Cardiac fibroblast (primary cell): ENCODE data around the gene IFNAR2.

Experiments
- DNase-seq, 2 donors: peaks; one replicate each; pipeline versions ENCODE4 v3.0.0 to v3.0.0-alpha.2; 2010; ENCODE audit warnings: low read depth in 2 of 2
- H3K4me3 ChIP-seq, 2 donors: replicated peaks in 1 of 2; 1 replicate in 1 of 2; 2 replicates in 1 of 2; pipeline ENCODE4 v1.5.1; 2011; ENCODE audit warnings: low read depth in 2 of 2, low read length in 2 of 2, mild to moderate bottlenecking in 2 of 2, moderate library complexity in 1 of 2
- CTCF ChIP-seq: IDR thresholded peaks from one replicate; pipeline ENCODE4 v1.5.1; 2011; ENCODE audit warnings: low read depth, mild to moderate bottlenecking, low read length, inconsistent platforms

IFNAR2 gene

GRCh38 chr21:33197496-33197895 lies 32.2 kb upstream of the IFNAR2 start:
- H3K4me3 ChIP-seq: no peak overlapping the region
- TF ChIP-seq CTCF: no peak
- DNase-seq: peak in 1 of 2 donors; percentile 62

GRCh38 chr21:33198346-33199099 lies 31.2 kb upstream of the IFNAR2 start:
- H3K4me3 ChIP-seq: no peak overlapping the region
- TF ChIP-seq CTCF: no peak
- peak; percentile 27 to 55 for DNase-seq

- TF ChIP-seq CTCF: no peak
- DNase-seq: no peak
- H3K4me3 ChIP-seq: no peak overlapping the region
Observed at GRCh38 chr21:33199100-33199464, 30.7 kb upstream of the IFNAR2 start.

- peak; percentile 96 to 97 for DNase-seq
- H3K4me3 ChIP-seq: no peak overlapping the region
Observed at GRCh38 chr21:33199516-33200217, 30.1 kb upstream of the IFNAR2 start.

GRCh38 chr21:33201956-33202355 lies 27.8 kb upstream of the IFNAR2 start:
- peak in 1 of 2 donors; percentile 14 for DNase-seq
- no peak for TF ChIP-seq CTCF
- H3K4me3 ChIP-seq: no peak overlapping the region

More at GRCh38 chr21:33199516-33200217, 30.1 kb upstream of the IFNAR2 start:
- TF ChIP-seq CTCF: peak; percentile 68

GRCh38 chr21:33202464-33203363 lies 27.0 kb upstream of the IFNAR2 start:
- no peak overlapping the region for H3K4me3 ChIP-seq
- DNase-seq: no peak
- no peak for TF ChIP-seq CTCF
